GM21515 (cell line): ENCODE results near the gene SPIRE1.
"Not testable (repeated sequence)": the region's sequence is repeated elsewhere in the genome, so short reads cannot be mapped to it uniquely, and the experiment has no call there.

Source experiments
- ATAC-seq: cut with Tn5 transposase; IDR thresholded peaks from one replicate; pipeline ENCODE4 v1.9.1; 2021; ENCODE audit not compliant: unreplicated experiment

Gene SPIRE1

GRCh38 chr18:12423393-12423792, 234.5 kb downstream of the SPIRE1 start:
- no peak for ATAC-seq

- ATAC-seq = no peak
These were observed 235.0 kb downstream of the SPIRE1 start for GRCh38 chr18:12422936-12423335.

GRCh38 chr18:12421732-12422131, 236.2 kb downstream of the SPIRE1 start:
- ATAC-seq = no peak

- ATAC-seq = no peak
These were observed 237.0 kb downstream of the SPIRE1 start for GRCh38 chr18:12420821-12421421.

- ATAC-seq = no peak
These were observed 240.2 kb downstream of the SPIRE1 start for GRCh38 chr18:12417687-12418086.

DNA sequence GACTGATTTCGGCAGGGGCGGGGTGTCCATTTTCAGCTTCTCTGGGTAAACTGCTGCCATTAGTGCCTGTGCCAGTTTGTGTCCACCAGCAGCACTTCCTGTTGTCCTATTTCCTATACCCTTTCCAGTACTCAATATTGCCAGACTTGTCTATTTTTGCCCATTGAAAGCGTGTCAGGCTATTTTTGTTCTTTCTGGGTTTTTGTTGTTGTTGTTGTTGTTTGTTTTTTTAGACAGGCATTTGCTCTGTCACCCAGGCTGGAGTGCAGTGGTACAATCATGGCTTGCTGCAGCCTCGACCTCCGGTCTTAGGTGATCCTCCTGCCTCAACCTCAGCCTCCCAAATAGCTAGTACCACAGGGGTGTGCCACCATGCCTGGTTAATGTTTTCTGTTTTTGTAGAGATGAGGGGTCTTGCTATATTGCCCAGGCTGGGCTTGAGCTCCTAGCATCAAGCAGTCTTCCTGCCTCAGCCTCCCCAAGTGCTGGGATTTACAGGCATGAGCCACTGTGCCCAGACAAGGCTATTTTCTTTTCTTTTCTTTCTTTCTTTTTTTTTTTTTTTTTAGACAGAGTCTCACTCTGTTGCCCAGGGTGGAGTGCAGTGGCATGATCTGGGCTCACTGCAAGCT, 241.7 kb downstream of the SPIRE1 start:
- no peak for ATAC-seq

GRCh38 chr18:12411456-12411855, 246.5 kb downstream of the SPIRE1 start:
- no peak for ATAC-seq

- ATAC-seq = not testable (repeated sequence)
These were observed 247.2 kb downstream of the SPIRE1 start for GRCh38 chr18:12410747-12411146.

DNA sequence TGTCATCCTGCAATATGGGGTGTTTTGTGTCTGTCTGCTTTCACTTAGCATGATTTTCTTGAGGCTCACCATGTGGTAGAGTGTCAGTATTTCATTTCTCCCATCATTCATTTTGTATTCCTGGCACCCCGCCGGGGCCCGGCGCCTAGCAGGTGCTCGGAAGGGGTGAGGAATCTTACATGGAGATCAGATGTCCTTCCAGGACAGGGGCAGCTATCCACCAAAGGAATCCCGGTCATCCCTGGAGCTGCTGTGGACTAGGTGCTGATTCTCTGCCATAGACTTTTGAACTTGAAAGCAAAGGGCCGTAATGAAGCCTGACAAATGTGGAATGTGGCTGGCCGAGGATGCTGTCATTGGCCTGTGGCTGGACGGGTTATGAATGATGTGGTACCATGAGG, 247.8 kb downstream of the SPIRE1 start:
- ATAC-seq = no peak

DNA sequence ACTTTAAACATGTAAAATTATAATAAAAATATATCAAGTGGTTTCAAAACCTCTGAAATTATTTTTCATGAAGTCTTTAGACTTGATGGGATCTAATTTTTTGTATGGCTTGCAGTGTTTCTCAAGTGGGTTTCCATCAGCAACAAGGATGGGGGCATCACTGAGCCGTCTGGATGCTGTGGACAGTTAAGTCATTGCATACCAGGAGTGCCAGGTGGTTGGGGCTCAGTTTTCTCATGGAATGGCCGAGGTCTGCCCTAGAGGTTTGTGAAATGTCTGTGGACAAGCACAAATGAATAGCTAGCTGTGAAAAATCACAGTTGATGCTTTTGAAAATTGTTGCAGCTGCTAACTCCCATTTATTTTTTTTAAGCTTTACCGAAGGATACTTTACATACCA, 248.4 kb downstream of the SPIRE1 start:
- ATAC-seq = no peak

GRCh38 chr18:12408247-12408869, 249.5 kb downstream of the SPIRE1 start:
- ATAC-seq = peak; percentile 16

- ATAC-seq = no peak
These were observed 251.4 kb downstream of the SPIRE1 start for GRCh38 chr18:12406371-12407111.

DNA sequence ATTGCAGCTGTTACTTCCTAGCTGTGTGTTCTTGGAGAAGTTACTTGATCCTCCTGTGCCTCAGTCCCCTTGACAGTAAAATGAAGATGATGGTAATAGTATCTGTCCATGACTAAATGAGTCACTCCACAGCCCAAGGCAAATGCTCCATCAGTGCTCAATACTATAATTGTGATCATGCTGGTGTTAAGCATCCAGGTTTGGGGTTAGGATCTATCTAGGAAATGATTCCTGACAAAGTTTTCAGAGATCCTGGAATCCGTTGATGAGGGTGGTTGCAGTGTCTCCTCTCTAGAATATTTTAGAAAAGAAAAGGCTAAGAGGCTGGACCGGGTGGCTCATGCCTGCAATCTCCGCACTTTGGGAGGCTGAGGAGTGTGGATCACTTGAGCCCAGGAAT, 252.8 kb downstream of the SPIRE1 start:
- ATAC-seq = no peak

- no peak for ATAC-seq
These were observed 254.1 kb downstream of the SPIRE1 start for GRCh38 chr18:12403601-12404506.

GRCh38 chr18:12401881-12402280, 256.0 kb downstream of the SPIRE1 start:
- no peak for ATAC-seq

DNA sequence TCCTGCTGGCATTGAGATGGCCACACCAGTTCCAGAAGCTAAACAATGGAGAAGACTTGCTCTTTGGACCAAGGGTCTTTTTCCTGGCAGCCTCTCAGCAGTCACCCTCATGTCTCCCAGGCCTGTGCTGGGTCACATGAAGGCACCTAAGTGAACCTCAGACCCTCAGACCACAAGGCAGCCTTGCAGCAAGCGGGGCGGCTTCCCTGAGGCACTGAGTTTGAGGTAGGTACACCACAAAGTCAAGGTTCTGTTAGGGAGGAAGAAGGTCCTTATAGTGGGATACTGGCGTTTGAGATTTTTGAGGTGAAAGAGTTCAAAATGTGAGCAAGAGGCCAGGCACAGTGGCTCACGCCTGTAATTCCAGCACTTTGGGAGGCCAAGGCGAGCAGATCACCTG, 258.7 kb downstream of the SPIRE1 start:
- no peak for ATAC-seq

DNA sequence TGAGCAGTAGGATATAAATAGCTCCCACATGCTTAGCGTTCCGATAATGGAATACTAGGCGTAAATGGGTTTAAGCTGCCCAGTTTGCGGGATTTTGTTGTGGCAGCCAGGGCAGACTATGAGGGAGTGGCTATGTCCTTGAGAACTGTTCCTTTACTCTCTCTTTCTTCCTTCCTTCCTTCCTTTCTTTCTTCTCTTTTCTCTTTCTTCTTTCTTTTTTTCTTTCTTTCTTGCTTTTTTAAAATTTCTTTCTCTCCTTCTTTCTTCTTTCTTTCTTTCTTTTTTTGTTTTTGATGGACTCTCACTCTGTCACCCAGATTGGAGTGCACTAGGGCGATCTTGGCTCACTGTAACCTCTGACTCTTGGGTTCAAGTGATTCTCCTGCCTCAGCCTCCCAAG, 259.3 kb downstream of the SPIRE1 start:
- no peak for ATAC-seq

DNA sequence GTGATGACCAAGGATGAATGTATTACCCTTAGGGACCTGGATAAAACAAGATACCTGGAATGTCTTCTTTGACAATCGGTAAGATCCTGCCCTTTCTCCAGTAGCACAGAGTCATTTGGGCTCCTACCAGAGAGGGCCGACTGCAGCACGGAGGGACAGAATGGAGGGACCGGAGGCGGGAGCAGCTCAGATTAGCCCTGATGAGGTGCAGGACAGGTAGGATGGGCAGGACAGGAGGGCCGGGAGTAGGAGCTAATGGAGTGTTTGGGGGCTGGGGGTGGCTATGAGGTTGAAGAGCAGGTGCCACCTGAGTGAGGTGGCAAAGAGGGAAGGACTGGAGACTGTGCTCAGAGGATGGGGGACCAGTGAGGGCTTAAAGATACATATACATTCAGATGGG, 260.1 kb downstream of the SPIRE1 start:
- ATAC-seq = no peak

DNA sequence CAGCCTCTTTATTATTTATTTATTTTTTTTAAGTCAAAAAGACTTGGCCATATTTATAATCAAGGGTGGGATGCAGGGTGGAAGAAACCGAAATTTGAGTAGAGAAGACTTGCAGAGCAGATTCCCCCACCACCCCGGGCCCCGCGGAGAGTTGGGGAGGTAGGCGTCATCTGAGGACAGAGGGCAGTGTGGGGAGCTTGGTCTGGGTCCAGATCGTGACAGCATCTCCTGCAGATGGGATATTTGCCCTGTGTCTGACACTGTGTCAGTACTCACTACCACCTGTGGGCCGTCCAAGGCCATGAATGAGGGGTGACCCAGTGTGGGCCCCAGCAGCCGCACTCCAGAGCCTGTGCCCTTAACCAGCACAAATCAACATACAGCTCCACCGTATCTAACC, 260.7 kb downstream of the SPIRE1 start:
- ATAC-seq = no peak
